ENCODE data around the gene SOCS1.

The SOCS1 gene

GRCh38 chr16:11273721-11274324 lies 17.8 kb upstream of the SOCS1 start:
- Histone ChIP-seq H3K4me3 (no peak overlapping the region), H3K4me2 (no peak overlapping the region), H4K20me1 (no peaks in the 10 kb centered on the region), H3K4me1 (peaks cover under 1% of the 10 kb centered on the region; the same call in 1 of the 2 replicates), H3K27ac (no peak overlapping the region), H3K9me3 (no peaks in the 10 kb centered on the region), H3K36me3 (no peaks in the 10 kb centered on the region), H3K9ac (no peak overlapping the region), H3K27me3 (no peaks in the 10 kb centered on the region)
- TF ChIP-seq Cebpa-rat (IDR thresholded peaks at IDR 0.05) = no peak

GRCh38 chr16:11272921-11273720 lies 17.1 kb upstream of the SOCS1 start, which contains the start of gene PRM3:
Gene PRM3 (minus strand): TSS chr16:11273629. CDS start chr16:11273595, 34 bp downstream.
- no peaks in the 10 kb centered on the region for H3K27me3 ChIP-seq
- no peaks in the 10 kb centered on the region for H3K36me3 ChIP-seq
- H3K4me1 ChIP-seq = no peaks in the 10 kb centered on the region
- no peak within 1 kb of the TSS for H3K9ac ChIP-seq
- TF ChIP-seq Cebpa-rat (IDR thresholded peaks at IDR 0.05) = no peak
- no peaks in the 10 kb centered on the region for H3K9me3 ChIP-seq
- H3K4me2 ChIP-seq = no peak within 1 kb of the TSS
- H4K20me1 ChIP-seq = no peaks in the 10 kb centered on the region
- no peak within 1 kb of the TSS for H3K27ac ChIP-seq
- no peak within 1 kb of the TSS for H3K4me3 ChIP-seq

- H4K20me1 ChIP-seq = no peaks in the 10 kb centered on the region
- H3K9me3 ChIP-seq = no peaks in the 10 kb centered on the region
- no peak overlapping the region for H3K27ac ChIP-seq
- no peaks in the 10 kb centered on the region for H3K36me3 ChIP-seq
- no peak overlapping the region for H3K4me3 ChIP-seq
- TF ChIP-seq Cebpa-rat (IDR thresholded peaks at IDR 0.05) = no peak
- H3K4me1 ChIP-seq = no peaks in the 10 kb centered on the region
- no peak overlapping the region for H3K4me2 ChIP-seq
- H3K27me3 ChIP-seq = no peaks in the 10 kb centered on the region
- no peak overlapping the region for H3K9ac ChIP-seq
These were observed 16.5 kb upstream of the SOCS1 start for GRCh38 chr16:11272484-11272883.

DNA sequence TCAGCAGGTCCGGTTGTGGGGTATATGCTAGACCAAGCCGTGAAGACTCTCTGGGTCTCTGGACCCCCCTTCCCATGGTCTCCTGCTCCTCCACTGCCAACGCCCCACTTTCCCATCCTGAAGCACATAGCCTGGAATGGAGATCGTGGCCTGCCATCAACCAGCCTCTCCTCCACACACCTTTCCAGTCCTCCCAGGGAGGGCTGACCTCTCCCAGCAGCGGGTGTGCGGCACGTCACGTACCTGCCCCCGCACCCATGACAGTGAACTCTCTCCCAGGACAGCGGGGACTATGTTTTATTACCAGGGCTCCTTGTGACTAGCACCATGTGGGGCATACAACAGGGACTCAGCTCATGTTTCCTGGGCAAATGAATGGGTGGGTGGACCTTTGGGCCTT lies 15.6 kb upstream of the SOCS1 start:
- no peak overlapping the region for H3K4me2 ChIP-seq
- no peaks in the 10 kb centered on the region for H3K27me3 ChIP-seq
- no peak overlapping the region for H3K27ac ChIP-seq
- no peaks in the 10 kb centered on the region for H3K9me3 ChIP-seq
- H3K36me3 ChIP-seq = no peaks in the 10 kb centered on the region
- no peaks in the 10 kb centered on the region for H4K20me1 ChIP-seq
- peaks cover 6% of the 10 kb centered on the region for H3K4me1 ChIP-seq
- no peak for TF ChIP-seq Cebpa-rat (IDR thresholded peaks at IDR 0.05)
- H3K4me3 ChIP-seq = no peak overlapping the region
- no peak overlapping the region for H3K9ac ChIP-seq

DNA sequence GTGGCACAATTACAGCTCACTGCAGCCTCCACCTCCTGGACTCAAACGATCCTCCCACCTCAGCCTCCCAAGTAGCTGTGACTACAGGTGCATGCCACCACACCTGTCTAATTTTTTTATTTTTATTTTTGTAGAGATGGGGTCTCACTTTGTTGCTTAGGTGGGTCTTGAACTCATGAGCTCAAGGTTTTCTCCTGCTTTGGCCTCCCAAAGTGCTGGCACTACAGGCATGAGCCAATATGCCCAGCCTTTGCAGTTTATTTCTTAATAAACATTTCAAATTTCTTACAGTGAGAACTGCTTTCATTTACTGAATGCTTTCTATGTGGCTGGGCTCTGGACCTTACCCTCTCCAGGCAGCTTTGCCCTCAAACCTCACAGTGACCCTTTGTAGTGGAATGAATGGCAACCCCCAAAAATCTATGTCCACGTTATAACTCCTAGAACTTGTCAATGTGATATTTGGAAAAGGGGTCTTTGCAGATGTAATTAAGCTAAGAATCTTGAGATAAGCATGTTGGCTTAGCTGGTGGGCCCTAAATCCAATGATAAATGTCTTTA lies 14.7 kb upstream of the SOCS1 start:
- Histone ChIP-seq H3K27ac (no peak overlapping the region), H3K9me3 (no peaks in the 10 kb centered on the region)

GRCh38 chr16:11268921-11269375 lies 12.9 kb upstream of the SOCS1 start, which contains the start of gene TNP2:
Gene TNP2 (minus strand): TSS chr16:11269325. CDS start chr16:11269262, 63 bp downstream.
- TF ChIP-seq Cebpa-rat (IDR thresholded peaks at IDR 0.05) = no peak
- Histone ChIP-seq H3K4me2 (no peak within 1 kb of the TSS), H3K9ac (no peak within 1 kb of the TSS), H3K27me3 (no peaks in the 10 kb centered on the region), H3K36me3 (no peaks in the 10 kb centered on the region), H3K27ac (no peak within 1 kb of the TSS), H3K4me1 (peaks cover 15% of the 10 kb centered on the region), H3K9me3 (no peaks in the 10 kb centered on the region), H4K20me1 (no peaks in the 10 kb centered on the region), H3K4me3 (no peak within 1 kb of the TSS)

More for the DNA sequence above, 14.7 kb upstream of the SOCS1 start:
- no peaks in the 10 kb centered on the region for H3K27me3 ChIP-seq
- no peak for TF ChIP-seq Cebpa-rat (IDR thresholded peaks at IDR 0.05)
- H3K4me1 ChIP-seq = peaks cover 7% of the 10 kb centered on the region
- H4K20me1 ChIP-seq = no peaks in the 10 kb centered on the region
- no peaks in the 10 kb centered on the region for H3K36me3 ChIP-seq
- H3K9ac ChIP-seq = no peak overlapping the region
- no peak overlapping the region for H3K4me2 ChIP-seq
- no peak overlapping the region for H3K4me3 ChIP-seq

DNA sequence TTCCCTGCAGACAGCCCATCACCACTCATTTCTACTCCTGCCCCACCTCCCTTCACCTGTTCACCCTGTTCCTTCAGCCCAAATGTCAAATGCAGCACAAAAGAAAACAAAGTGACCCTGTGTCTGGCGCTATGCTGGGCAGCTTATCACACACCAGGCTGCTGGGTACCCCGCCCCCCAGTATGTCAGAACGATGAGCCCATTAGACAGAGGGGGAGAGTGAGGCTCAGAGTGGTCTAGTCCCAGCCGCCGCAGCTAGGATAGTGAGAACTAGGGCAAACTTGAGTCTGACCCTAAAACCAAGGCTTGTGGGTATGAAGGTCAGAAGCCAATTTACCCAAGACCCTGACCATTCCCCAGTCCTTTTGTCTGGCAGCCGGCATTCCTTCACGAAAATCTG lies 9.1 kb upstream of the SOCS1 start:
- no peak overlapping the region for H3K9ac ChIP-seq
- H3K27me3 ChIP-seq = no peaks in the 10 kb centered on the region
- H3K4me1 ChIP-seq = peaks cover 29% of the 10 kb centered on the region
- H4K20me1 ChIP-seq = no peaks in the 10 kb centered on the region
- no peak overlapping the region for H3K27ac ChIP-seq
- H3K36me3 ChIP-seq = no peaks in the 10 kb centered on the region
- H3K4me3 ChIP-seq = no peak overlapping the region
- no peak for TF ChIP-seq Cebpa-rat (IDR thresholded peaks at IDR 0.05)
- no peaks in the 10 kb centered on the region for H3K9me3 ChIP-seq
- no peak overlapping the region for H3K4me2 ChIP-seq

- Histone ChIP-seq H3K36me3 (no peaks in the 10 kb centered on the region), H3K4me2 (peak overlapping the region; percentile 59), H3K27me3 (no peaks in the 10 kb centered on the region), H3K9me3 (no peaks in the 10 kb centered on the region), H3K27ac (peak overlapping the region; percentile 51), H3K4me1 (peaks cover 34% of the 10 kb centered on the region), H3K4me3 (no peak overlapping the region), H4K20me1 (no peaks in the 10 kb centered on the region), H3K9ac (no peak overlapping the region; the same call in 1 of the 2 replicates)
- TF ChIP-seq Cebpa-rat (IDR thresholded peaks at IDR 0.05) = no peak
These were observed 8.3 kb upstream of the SOCS1 start for GRCh38 chr16:11264155-11264832.

DNA sequence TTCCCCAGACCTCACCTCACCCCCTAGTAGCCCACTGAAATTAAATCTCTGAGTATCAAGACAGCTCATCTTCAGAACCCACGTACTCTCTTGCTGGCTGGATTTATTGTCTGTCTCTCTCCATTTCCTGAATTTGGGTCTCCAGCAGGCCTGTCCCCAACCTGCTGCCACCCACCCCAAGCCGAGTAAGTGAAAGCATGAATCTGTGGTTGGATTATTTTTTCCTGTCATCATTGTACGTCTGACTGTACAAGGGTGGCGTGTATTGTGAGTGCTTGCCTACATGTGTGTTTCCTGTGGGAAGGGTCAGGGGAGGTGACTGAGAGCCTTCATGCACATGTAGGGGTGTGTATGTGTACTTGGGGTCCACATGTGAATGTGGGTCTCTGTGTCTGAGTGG lies 7.7 kb upstream of the SOCS1 start:
- Histone ChIP-seq H3K9me3 (no peaks in the 10 kb centered on the region), H4K20me1 (no peaks in the 10 kb centered on the region), H3K27me3 (no peaks in the 10 kb centered on the region), H3K9ac (peak overlapping the region; percentile 23; the same call in 1 of the 2 replicates), H3K4me1 (peaks cover 40% of the 10 kb centered on the region), H3K4me3 (no peak overlapping the region), H3K36me3 (no peaks in the 10 kb centered on the region), H3K27ac (peak overlapping the region; percentile 51), H3K4me2 (peak overlapping the region; percentile 59)
- TF ChIP-seq Cebpa-rat (IDR thresholded peaks at IDR 0.05) = no peak
